ENCODE data around the gene GABBR2.
"Not testable (repeated sequence)": the region's sequence is repeated elsewhere in the genome, so short reads cannot be mapped to it uniquely, and the experiment has no call there.

The GABBR2 gene

DNA sequence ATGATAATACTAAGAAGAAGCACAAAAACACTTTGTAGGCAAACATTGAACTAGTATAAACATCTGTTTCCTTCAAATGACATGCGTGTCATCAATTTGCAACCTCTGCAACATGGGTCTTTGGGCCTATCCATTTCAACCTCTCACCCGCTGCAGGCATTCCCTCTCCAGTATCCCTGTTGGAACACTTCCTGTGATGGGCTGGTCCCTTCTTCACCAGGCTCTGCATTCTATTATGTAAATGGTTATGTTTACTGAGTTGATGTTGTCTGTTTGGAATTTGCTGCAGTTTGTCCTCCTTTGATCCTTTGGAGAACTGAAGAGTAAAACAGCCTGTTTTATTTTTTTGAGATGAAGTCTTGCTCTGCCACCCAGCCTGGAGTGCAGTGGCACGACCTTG is 436.7 kb downstream of the GABBR2 start:
- DNase-seq = no peak

DNA sequence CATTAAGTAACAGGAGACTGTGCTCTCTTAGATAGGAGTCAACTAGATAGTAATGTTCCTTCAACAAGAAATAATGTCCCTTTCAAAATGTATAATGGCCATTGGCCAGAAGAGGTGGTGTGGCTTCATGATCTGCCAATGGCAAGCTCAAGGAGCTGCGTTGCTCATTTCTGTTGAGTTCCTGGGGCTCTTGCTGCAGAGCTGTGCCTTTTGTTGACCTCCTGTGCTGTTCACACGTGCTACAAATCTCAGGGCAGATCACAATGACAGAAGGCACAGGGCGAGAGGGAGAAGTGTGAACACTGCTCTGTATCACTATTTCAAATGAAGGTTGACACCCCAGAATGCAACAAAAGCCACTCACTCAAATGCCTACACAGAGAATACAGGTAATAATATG is 437.3 kb downstream of the GABBR2 start:
- DNase-seq = no peak

DNA sequence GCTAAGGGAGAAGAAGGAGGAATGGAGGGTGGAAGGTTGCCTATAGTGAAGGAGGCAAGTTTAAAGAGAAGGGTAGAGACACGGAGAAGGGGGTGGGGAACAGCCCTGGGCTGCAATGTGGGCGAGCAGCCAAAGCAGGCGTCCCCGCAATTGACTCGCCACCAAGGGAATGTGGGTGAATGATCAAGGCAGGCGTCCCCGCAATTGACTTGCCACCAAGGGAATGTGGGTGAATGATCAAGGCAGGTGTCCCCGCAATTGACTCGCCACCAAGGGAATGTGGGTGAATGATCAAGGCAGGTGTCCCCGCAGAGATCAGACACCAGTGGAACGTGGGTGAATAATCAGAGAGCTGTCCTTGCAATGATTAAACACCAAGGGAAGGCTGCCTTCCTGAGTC is 438.5 kb downstream of the GABBR2 start:
- DNase-seq = not testable (repeated sequence)

DNA sequence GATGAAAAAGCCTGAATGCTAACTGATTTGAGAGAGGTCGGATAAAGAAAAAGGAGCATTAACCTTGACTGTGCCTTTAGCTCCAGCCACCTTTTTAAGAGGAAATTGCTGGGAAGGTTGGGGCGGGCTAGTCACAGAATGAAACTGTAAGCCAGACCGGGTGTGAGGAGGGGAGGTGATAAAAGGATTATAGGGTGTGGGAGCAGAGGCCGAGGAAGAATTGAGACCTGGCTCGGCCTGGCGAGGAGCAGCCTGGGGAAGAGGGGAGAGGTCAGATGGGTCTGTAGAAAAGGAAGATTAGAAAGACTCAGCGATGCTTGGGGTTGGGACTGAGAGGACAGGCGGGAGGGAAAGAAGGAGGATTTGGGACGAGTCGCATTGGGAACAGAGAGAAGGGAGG is 439.1 kb downstream of the GABBR2 start:
- DNase-seq = not testable (repeated sequence)

DNA sequence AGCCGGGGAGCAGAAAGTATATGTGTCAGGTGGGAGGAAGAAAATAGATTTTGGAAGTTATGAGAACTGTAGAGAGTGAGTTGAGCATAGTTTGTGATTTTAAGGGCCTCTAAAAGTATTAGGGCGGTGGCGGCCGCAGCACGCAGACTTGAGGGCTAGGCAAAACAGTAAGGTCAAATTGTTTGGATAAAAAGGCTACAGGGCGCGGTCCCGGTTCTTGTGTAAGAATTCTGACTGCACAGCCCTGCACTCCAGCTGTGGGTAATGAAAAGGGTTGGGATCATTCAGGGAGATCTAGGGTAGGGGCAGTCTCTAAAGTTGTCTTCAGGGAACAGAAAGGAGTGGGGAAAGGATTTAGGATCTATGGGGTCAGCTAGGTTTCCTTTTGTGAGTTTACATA is 441.2 kb downstream of the GABBR2 start:
- not testable (repeated sequence) for DNase-seq

DNA sequence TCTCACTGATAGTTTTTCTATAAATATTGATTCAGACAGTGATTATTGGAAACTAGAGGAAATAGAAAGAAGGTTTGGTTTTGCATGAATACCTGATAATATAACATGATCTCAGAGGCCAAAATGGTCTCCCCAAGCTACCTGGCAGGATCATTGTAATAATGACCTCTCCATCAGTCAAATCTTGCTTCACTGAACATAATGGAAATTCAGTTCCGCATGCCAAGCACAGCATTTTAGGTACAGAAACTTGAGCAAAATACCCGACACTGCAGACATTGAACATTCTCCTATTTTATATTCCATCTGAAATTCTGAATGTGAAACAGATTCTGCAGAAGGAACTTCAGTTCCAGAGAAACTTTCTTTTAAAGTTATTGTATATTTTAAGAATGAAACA is 444.2 kb downstream of the GABBR2 start:
- DNase-seq = no peak

DNA sequence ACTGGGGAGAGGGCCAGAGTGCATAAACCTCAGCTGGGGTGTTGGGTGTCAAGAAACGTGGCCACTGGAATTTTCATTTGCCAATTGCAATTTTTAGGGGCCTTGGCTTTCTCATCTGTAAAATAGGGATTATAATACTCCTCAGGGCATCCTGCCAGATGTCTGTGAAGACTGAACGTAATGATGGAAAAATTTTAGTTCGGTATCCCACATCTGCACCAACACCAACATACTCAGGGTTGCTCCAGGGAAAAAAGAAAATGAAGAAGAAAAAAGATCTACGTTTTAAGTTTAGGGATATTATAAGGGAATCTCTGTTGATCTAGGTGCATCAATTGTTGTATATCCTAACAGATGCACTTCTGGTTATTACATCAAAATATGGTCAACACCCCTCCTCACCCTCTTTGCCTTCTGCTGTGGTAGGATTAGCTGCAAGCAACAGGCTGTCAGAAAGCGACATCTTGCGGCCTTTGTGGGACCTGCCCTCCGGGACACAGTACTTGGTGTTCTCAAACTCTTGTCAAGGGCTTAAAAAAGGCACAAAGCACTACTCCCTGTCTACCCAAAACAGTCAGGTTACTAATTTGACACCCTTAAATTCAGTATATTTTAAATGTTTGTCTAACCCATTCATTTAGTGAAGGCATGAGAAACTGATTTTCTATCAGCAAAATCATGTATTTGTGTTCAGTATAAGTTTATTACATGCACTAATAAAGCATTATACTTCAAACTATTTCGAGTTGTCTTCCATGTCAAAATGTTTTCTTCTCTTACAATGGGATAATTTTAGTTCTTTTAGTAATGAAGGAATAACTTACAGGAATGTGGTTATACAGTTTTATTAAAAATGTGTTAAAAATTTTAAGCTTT is 445.0 kb downstream of the GABBR2 start:
- peak; percentile 66 to 75 for DNase-seq

DNA sequence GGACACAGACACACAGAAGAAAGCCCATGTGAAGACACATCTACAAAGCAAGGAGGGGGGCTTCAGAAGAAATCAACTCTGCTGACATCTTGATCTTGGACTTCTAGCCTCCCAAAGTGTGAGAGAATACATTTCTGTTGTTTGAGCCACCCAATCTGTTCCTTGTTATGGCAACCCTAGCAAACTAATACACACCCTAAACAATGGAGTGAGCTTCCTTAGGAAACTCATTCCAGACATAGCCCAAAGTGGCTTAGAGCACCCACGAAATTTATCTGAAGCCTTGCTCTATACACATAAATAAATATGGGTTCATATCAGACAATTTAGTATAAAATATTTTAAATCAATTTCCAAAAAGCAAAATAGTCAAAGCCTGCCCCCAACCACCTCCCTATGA is 445.7 kb downstream of the GABBR2 start:
- DNase-seq = no peak

DNA sequence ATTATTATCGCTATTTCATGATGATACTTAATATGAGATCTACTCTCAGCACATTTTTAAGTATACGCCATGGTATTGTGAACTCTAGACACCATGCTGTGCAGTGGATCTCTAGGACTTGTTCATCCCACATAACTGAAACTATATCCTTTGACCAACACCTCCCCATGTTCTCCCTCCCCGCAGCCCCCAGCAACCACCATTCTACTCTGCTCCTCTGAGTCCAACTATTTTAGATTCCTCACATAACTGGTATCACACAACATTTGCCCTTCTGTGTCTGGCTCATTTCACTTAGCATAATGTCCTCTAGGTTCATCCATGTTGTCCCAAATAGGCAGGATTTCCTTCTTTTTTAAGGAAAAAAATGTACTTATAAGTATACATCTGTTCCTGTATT is 446.7 kb downstream of the GABBR2 start:
- DNase-seq = no peak

DNA sequence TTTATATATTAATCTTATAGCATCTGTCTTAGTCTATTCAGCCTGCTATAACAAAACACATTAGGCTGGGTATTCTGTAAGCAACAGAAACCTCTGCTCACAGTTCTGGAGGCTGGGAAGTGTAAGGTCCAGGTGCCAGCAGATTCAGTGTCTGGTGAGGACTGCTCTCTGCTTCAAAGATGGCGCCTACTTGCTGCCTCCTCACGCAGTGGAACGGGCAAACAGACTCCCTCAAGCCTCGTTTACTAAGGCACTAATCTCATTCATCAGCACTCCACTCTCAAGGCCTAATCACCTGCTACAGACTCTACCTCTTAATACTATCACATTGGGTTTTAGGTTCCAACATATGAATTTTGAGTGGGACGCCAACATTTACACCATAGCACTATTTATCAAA is 448.1 kb downstream of the GABBR2 start:
- no peak for DNase-seq

DNA sequence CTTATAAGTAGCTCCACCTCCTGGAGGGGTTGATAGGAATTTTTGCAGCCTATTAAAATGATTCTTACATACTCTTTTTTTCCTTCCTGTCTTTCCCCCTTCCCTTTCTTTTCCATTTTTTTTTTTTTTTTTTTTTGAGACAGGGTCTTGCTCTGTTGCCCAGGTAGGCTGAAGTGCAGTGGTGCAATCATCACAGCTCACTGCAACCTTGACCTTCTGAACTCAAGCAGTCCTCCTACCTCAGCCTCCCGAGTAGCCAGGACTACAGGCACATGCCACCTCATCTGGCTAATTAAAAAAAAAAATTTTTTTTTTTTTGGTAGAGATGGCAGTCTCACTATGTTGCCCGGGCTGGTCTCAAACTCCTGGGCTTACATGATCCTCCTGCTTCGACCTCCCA is 448.9 kb downstream of the GABBR2 start:
- no peak for DNase-seq

DNA sequence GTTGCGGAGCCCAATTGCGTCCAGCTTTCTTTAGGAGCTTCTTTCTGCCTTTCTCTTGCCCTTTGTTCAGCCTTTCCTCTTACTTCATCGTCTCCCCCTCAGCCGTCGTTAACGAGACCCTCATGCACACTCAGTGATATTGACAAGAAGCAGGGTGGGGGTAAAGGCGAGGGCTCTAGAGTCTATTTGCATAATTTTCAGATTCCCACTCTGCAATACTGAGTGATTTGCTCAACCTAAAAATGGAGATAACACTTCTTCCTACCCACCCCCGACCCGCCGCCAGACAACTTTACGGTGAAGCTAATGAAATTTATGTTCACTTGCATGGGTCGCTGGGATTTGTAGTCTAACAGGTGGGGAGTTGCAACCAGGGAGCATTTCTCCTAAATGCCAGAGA is 452.0 kb downstream of the GABBR2 start:
- peak in 1 of 2 donors; percentile 9 for DNase-seq

DNA sequence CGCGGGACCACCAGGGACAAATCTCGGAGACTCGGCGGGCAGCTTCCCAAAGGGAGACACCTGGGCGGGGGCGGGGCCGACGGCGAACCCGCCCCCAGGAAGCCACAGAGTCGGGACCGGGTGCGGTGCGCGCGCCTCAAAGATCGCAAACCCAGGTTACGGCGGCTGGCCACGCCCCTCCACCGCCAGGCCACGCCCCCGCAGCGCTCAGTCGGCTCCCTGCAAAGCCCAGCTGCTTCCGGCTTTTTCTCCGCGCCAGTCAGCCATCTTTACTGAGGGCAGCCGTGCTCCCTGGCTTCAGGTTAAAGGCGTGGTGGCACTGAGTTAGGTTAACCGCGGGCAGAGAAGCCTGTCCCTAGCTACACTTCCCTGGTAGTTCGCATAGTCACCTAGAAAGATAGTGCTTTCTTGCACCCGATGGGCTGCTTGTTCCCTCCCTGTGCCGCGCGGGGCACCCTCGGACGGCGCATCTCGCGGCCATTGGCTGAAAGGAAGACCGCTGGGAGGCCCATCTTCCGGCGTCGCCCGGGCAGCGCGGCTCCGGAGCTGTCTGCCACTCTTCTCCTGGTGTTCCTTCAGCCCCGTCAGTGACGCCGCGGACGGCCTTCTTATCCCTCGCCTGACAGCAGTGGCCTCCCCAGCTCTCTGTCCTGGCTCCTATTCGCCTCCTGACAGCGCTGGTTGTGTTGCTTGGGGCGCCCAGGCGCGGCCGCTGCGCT is 453.0 kb downstream of the GABBR2 start, which contains the start of gene TBC1D2:
Gene TBC1D2 (minus strand): TSS at position 72 of the 719 bp plus-strand sequence. CDS start 108 bp downstream, outside the sequence.
- peak; percentile 96 to 97 for DNase-seq

DNA sequence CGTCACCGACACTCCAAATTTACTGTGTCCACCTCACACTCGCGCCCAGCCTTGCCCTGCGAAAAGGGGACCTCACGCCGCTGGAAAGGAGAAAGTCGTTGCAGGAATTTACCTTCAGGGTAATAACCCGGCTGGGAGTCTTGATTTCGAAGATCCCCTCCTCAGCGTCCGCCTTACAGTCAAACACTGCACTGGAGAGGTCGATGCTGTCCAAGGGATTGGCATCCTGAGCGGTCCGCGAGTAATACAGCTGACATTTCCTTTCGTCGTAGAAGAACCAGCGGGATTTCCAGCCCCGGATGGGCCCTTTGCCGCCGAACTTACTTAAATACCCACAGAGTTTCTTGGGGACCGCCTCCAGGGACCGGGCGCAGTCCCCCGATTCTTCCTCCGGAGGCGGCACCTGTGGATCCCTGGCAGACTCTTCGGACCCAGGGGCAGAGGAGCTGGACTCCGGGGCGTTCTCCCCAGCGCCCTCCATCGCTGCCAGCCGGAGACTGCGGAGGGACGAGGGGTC is 453.6 kb downstream of the GABBR2 start:
- peak in 1 of 2 donors; percentile 15 for DNase-seq

DNA sequence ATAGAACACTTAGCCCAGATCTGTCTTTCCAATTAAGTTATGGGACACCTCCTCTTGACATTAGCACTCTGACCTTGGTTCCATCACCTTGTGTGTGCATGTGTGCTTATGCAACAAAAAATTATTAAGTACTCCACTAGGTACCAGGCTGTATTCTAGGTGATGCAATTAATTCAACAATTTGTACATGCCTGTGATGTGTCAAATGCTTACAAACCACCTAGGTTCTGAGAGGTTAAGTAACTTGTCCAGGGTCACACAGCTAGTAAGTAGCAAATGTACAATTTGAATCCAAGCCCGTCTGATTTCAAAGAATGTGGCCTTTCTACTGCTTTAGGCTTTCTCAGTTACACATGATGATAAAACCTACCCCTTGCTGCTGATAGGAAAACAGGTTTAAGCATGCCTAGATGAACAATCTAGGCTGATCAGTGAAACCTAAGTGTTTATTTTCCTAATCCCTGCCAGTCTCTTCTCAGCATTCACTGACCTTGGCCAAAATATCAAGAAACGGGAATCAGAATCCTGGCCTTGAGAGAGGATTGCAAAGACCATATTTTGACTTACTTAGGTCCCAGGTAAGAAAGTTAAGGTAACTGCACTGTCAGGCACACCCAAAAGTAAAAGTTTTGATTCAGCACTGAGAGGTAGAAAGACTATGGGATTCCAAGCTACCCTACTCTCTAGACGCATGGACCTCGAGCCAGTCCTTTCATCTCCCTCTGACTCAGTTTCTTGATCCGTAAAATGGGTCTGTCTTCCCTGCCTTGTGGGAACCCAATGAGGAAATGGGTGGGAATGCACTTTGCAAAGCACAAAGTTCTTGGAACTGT is 454.3 kb downstream of the GABBR2 start:
- DNase-seq = no peak

DNA sequence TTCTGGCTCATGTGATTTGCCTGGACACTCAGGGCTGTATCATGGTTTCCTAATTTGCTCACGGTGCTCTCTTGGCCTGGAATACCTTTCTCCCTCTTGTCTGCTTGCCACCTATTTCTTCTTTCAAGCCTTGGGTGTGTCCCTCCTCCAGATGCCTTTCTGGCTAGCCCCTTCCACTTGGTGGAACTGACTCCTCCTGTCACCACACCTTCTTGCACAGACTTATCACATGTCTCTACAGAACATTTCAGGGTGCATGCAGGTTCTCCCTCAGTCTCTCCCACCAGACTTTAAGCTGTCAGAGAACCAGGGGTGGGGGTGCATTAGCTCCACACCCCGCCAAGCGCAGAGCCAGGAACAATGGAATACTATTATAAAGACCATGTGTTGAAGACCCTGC is 455.2 kb downstream of the GABBR2 start:
- DNase-seq = no peak

DNA sequence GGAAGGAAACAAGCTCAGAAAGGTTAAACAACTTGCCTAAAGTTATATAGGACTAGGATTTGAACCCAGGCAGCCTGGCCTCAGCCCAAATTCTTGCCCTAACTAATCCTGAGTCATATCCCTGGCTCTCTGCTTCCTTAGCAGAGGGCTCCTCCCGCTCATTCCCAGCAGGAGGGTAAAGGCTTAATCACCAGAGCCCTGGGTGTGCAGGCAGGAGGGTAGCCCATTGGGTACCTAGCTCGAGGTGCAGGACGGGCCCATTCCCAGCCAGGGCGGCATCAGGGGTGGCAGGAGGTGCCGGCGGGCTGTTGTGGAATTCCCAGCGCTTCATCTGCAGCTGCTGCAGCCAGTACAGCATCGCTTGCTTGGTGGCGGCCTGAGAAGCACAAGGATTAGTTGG is 457.2 kb downstream of the GABBR2 start:
- DNase-seq = no peak

DNA sequence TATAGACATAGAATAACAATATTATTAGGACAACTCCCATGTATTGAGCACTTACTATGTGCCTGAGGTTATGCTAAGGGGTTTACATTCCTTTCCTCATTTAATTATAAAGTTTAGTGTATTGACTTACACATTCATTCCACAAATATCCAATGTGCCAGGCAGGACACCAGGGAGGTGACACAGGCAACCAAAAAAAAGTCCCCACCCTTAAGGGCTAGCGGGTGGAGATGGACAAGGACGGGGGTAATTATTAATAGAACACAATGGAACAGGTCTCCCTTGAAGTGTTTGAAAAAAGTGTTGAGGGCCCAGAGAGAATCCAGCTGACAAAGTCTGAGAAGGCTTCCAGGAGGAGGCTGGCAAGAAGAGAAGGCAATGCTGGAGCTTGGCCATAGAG is 459.0 kb downstream of the GABBR2 start:
- no peak for DNase-seq

DNA sequence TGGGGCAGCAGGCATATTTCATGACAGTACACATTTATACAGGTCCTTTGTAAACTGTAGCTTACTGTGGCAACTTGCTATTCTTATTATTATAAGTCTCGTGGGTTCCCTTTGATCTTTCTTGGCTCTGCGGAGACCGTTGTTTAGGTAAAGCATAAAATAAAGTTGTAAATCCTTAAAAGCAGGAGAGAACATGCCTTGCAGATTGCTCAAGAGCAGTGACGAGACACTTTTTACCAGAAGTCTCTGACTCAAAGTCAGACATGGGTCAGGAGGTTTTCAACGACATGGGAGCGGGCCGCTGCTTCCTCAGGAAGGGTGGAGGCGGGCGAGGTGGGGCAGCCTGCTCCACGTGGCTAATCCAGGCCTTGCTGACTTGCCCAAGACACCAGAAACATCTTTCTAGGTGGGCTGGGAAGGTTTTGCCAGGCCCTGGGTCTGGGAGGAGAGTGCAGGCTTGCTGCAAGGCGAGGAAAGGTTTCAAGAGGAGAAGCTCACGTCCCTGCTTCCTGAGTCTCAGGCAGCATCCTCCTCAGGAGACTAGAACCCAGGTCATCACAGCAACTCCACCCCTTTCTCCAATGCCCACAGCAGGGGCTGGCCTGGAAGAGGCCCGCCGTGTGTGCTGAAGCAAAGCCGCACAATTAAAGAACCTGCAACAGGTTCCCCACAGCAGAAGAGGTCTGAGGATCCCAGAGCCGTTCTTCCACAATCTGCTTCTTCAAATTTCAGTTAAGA is 459.8 kb downstream of the GABBR2 start:
- DNase-seq = peak in 1 of 2 donors; percentile 18

DNA sequence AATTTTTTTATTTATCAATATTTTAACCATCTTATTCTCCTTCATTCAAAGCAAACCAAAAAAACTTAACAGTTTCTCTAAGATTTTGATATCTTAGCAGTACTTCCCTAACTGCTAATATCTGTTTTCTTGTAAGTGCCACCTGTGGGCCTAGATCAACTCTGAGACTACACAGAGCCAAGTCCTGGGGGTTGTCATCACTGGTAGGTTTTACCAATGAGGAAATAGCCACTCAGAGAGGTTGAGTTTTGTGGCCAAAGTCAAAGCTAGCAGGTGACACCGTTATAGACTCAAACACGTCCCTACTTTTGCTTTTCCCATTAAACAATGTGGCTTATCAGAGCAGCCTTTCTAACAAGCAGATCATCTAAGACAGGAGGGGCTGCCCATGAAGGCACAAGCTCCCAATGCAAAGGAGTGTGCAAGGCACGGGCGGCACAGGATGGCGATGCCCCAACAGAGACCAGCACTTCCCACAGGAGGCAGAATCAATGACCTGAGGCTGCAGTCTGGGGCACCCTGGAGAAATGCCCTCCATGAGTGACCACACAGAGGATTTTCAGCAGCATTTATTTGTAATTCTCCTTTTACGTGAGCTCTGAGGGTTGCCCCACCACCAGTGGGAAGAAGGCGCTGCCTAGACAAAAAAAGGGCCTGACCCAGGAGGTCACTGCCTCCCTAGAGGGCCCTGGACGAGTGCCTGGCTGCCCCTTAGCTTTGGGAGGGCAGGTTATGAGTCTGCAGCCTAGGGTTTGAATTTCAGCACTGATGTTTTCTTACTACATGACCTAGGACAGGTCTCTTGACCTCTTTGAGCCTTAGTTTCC is 460.7 kb downstream of the GABBR2 start:
- DNase-seq = no peak

DNA sequence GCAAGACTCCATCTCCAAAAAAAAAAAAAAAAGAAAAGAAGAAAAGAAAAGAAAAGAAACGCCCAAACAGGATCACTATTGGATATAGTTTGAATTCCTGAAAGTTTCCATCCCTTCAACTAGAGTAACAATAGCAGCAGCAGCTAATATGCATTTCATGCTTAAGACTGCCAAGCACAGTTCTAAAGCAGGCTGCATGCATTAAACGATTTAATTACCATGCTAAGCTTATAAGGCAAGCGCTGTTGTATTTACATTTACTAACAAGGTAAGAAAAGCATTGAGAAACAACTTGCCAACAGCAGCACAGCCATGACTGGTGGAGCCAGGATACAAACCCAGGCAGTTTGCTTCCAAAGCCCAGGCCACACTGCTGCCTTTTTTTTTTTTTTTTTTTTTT is 466.3 kb downstream of the GABBR2 start:
- no peak for DNase-seq
